ENCODE measurements around the gene C21orf91.

The C21orf91 gene

GRCh38 chr21:17742181-17742580, 77.0 kb downstream of the C21orf91 start:
- Histone ChIP-seq H3K4me3 (ENCODE audit: low read depth, low read length) (no peak overlapping the region), H3K9me3 (ENCODE audit: control insufficient read depth, insufficient read depth, low read length) (no peaks in the 10 kb centered on the region), H3K27me3 (ENCODE audit: control insufficient read depth, insufficient read depth, low read length) (no peaks in the 10 kb centered on the region), H3K4me1 (ENCODE audit: control insufficient read depth, insufficient read depth, low read length) (no peaks in the 10 kb centered on the region), H3K9ac (ENCODE audit: low read depth, low read length) (no peak overlapping the region), H3K36me3 (ENCODE audit: control insufficient read depth, insufficient read depth, low read length) (no peaks in the 10 kb centered on the region)
